ENCODE results near the gene SAMMSON. TPM values are rescaled to one million over a fixed set of nuclear protein-coding genes. Genes with fewer than 3 reads are reported as not detected.

Gene SAMMSON
- total RNA-seq, result not detected in 2 replicates
- total RNA-seq (2013), result 0.02 TPM
- polyA plus RNA-seq, result not detected in 2 replicates
- polyA minus RNA-seq, result 0.21 TPM in 1 of 2 replicates, not detected in the other

DNA sequence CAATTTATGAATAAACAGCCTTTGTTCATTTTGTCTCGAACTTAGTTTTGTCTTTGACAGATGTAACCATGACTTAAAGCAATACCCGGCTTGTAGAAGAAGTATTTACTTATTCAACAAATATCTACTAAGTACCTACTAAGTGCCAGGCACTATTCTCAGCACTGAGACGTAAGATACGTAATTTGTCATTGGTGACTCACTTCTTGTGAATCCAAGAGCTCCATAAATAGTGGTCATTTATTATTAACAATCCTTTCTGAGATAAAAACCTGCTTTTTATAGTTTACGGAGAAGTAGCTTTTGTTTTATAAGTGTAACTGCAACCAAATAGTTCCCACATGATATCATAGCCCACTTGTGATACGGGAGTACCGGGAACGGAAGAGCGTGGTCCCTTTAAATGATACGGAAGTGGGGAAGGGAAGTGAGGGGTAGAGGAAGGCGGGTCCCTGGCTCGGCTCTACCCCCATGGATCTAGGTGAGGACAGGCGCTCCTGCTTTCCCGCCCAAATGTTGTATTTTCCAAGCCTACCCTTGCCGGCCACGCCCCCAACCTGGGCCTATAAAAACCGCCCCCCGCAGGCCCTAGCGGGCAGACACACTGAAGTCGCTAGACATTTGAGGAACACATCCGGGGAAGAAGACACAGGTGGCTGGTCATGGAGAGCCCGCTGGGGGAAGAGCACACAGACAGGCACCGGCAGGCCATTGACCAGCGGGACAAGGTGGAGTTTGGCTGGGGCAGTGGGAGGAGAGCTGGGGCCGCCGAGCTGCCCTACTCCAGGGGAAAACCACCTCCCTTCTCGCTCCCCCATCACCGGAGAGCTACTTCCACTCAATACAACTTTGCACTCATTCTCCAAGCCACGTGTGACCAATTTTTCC is at the start of gene SAMMSON:
Gene SAMMSON, plus strand, starts transcription at position 594 of the 888 bp plus-strand sequence.
- no peaks in the 10 kb centered on the region for H3K9me3 Mint-ChIP-seq (ENCODE audit: insufficient read depth)

GRCh38 chr3:69951616-69952015 is 47.9 kb upstream of the SAMMSON start:
- no CpG with 5 or more reads among the region's 3 CpGs for WGBS (ENCODE audit: insufficient coverage)
- no peaks in the 10 kb centered on the region for H3K27me3 ChIP-seq (replicated peaks in 1 of 4; ENCODE audit: control extremely low read depth in 1 of 4, control insufficient read depth in 3 of 4, insufficient read depth in 4 of 4, low read length in 3 of 4)
- intact Hi-C loops (cut with micrococcal nuclease), result no loop called here
- H3K4me1 ChIP-seq (ENCODE audit: control insufficient read depth in 2 of 2, insufficient read depth in 2 of 2, low read length in 2 of 2), result no peaks in the 10 kb centered on the region
- H3K9ac ChIP-seq (ENCODE audit: low read length), result no peak overlapping the region
- no peaks in the 10 kb centered on the region for H3K79me2 ChIP-seq (ENCODE audit: control insufficient read depth, insufficient read depth, low read length)
- no peak for TF ChIP-seq EZH2 (IDR thresholded peaks at IDR 0.05; ENCODE audit: borderline replicate concordance, insufficient read depth, low read depth, low read length, poor library complexity, severe bottlenecking)
- TF ChIP-seq, protein P1, sequence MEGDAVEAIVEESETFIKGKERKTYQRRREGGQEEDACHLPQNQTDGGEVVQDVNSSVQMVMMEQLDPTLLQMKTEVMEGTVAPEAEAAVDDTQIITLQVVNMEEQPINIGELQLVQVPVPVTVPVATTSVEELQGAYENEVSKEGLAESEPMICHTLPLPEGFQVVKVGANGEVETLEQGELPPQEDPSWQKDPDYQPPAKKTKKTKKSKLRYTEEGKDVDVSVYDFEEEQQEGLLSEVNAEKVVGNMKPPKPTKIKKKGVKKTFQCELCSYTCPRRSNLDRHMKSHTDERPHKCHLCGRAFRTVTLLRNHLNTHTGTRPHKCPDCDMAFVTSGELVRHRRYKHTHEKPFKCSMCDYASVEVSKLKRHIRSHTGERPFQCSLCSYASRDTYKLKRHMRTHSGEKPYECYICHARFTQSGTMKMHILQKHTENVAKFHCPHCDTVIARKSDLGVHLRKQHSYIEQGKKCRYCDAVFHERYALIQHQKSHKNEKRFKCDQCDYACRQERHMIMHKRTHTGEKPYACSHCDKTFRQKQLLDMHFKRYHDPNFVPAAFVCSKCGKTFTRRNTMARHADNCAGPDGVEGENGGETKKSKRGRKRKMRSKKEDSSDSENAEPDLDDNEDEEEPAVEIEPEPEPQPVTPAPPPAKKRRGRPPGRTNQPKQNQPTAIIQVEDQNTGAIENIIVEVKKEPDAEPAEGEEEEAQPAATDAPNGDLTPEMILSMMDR (IDR thresholded peaks at IDR 0.05), result no peak
- no peak overlapping the region for H2AFZ ChIP-seq (ENCODE audit: insufficient read depth, low read depth, low read length, poor library complexity, severe bottlenecking)
- H3K36me3 ChIP-seq (replicated peaks in 1 of 2; ENCODE audit: control extremely low read depth in 1 of 2, control insufficient read depth in 1 of 2, extremely low read depth in 1 of 2, insufficient read depth in 2 of 2, low read length in 1 of 2), result no peaks in the 10 kb centered on the region
- H3K27me3 Mint-ChIP-seq, result peaks cover 10% of the 10 kb centered on the region
- no peak for ATAC-seq (ENCODE audit: low read depth)
- H3K9me3 ChIP-seq (ENCODE audit: control extremely low read depth in 1 of 3, control insufficient read depth in 2 of 3, insufficient read depth in 1 of 3, low read length in 2 of 3), result no peaks in the 10 kb centered on the region
- ChIA-PET POLR2A (no interaction called here), CTCF (no interaction called here)
- no peak overlapping the region for H3K4me3 ChIP-seq (ENCODE audit: control extremely low read depth in 1 of 5, extremely low read depth in 1 of 5, insufficient read depth in 1 of 5, low read depth in 2 of 5, low read length in 4 of 5)
- no peak overlapping the region for H3K4me2 ChIP-seq (replicated peaks; ENCODE audit: low read depth, low read length, poor library complexity, severe bottlenecking)
- no peak for DNase-seq
- no peaks in the 10 kb centered on the region for H3K4me1 Mint-ChIP-seq
- H3K27ac ChIP-seq (ENCODE audit: low read length in 2 of 2), result no peak overlapping the region
- H3K27ac Mint-ChIP-seq, result no peak overlapping the region
- no peaks in the 10 kb centered on the region for H3K9me3 Mint-ChIP-seq (ENCODE audit: insufficient read depth)
- H4K20me1 ChIP-seq (ENCODE audit: control insufficient read depth, insufficient read depth, low read length, poor library complexity, severe bottlenecking), result no peaks in the 10 kb centered on the region
- H3K4me3 Mint-ChIP-seq, result no peak overlapping the region

More for the DNA sequence above, at the start of gene SAMMSON:
- CTCF ChIA-PET, result no interaction called here
- Mint-ChIP-seq H3K27ac (no peak within 1 kb of the TSS), H3K27me3 (peaks cover 14% of the 10 kb centered on the region), H3K4me1 (no peaks in the 10 kb centered on the region), H3K4me3 (no peak within 1 kb of the TSS)
- Histone ChIP-seq H3K4me1 (ENCODE audit: control insufficient read depth in 2 of 2, insufficient read depth in 2 of 2, low read length in 2 of 2) (no peaks in the 10 kb centered on the region), H3K9ac (ENCODE audit: low read length) (no peak within 1 kb of the TSS), H3K36me3 (replicated peaks in 1 of 2; ENCODE audit: control extremely low read depth in 1 of 2, control insufficient read depth in 1 of 2, extremely low read depth in 1 of 2, insufficient read depth in 2 of 2, low read length in 1 of 2) (no peaks in the 10 kb centered on the region), H3K27me3 (replicated peaks in 1 of 4; ENCODE audit: control extremely low read depth in 1 of 4, control insufficient read depth in 3 of 4, insufficient read depth in 4 of 4, low read length in 3 of 4) (no peaks in the 10 kb centered on the region), H3K4me3 (ENCODE audit: control extremely low read depth in 1 of 5, extremely low read depth in 1 of 5, insufficient read depth in 1 of 5, low read depth in 2 of 5, low read length in 4 of 5) (no peak within 1 kb of the TSS), H3K4me2 (replicated peaks; ENCODE audit: low read depth, low read length, poor library complexity, severe bottlenecking) (no peak within 1 kb of the TSS), H2AFZ (ENCODE audit: insufficient read depth, low read depth, low read length, poor library complexity, severe bottlenecking) (no peak within 1 kb of the TSS), H3K9me3 (ENCODE audit: control extremely low read depth in 1 of 3, control insufficient read depth in 2 of 3, insufficient read depth in 1 of 3, low read length in 2 of 3) (peaks cover 0 to 8% (median 0%) of the 10 kb centered on the region in 3 donors), H4K20me1 (ENCODE audit: control insufficient read depth, insufficient read depth, low read length, poor library complexity, severe bottlenecking) (no peaks in the 10 kb centered on the region), H3K27ac (ENCODE audit: low read length in 2 of 2) (no peak within 1 kb of the TSS), H3K79me2 (ENCODE audit: control insufficient read depth, insufficient read depth, low read length) (no peaks in the 10 kb centered on the region)
- DNase-seq (no peak), ATAC-seq (ENCODE audit: low read depth) (no peak)
- intact Hi-C loops (cut with micrococcal nuclease), result no loop called here
- POLR2A ChIA-PET, result no interaction called here
- TF ChIP-seq, protein P1 (IDR thresholded peaks at IDR 0.05), result no peak
- TF ChIP-seq EZH2 (IDR thresholded peaks at IDR 0.05; ENCODE audit: borderline replicate concordance, insufficient read depth, low read depth, low read length, poor library complexity, severe bottlenecking), result no peak
- WGBS (ENCODE audit: insufficient coverage), result 98% methylated on average over 18 of the region's 29 CpGs
